ENCODE results near the gene STK24.

Gene STK24

DNA sequence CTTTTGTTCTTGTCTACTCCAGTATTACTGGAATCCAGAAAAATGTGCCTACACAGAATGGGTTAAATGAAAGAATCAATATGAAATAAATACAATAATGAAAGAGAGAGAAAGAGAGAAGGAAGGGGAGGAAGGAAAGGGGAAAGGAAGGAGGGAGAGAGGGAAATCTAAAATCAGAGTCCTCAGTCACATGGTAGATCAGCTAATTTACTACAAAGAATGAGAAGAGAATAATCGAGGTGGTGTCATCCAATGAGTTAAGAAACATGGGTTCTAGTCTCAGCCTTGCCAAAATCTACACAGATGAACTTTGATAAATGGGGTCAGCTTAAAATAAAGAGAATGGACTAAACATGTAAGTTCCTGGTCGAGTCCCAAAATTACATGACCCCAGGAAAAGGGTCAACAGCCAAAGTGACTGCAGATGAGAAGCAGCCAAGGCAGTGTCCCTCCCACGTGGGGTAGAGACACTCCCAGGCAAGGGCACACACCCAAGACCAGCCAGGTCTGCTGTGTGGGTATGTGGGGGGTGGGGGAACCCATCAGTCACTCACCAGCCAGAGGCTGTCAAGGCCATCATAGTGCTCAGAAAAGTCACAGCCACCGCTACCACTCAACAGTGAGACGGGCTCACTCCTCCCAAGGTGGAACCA lies 103.6 kb downstream of the STK24 start:
- DNase-seq (ENCODE audit: low read depth) = no peak

DNA sequence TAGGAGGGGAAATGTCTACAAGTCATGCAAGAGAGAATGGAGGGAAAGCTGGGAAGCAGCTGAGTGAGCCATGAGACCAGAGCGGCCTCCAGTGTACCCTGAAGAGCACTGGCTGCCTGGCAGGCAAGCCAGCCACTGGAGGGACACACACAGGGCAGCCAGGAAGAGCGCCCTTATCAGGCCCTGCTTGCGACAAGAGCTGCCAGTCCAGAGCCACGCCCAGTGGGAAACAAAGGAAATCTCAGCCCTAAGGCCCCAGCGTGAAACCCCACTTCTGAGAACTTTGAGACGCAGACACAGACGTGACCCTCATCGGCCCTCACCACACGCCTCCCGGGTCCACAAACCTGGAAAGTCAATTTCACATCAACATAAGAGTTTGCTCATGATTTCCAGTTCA lies 105.0 kb downstream of the STK24 start:
- no peak for DNase-seq (ENCODE audit: low read depth)

DNA sequence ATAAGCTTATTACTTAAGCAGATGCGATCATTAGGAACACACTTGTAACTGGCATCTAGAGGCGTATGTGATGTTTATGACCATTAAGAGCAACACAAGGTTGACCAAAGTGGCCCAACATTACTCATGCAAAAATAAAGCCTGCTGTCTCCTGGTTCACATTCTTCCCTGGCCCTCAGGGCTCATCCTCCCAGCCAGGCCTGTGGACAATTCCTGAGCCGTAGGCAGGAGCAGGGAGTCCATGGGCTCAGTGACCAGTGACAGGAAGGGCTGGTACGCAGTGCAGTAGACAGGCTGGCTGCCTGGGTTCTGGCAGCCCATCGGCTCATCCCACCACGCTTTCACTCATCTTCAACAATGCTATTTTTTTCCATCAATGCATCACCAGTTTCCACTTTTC lies 106.0 kb downstream of the STK24 start:
- DNase-seq (ENCODE audit: low read depth) = no peak

DNA sequence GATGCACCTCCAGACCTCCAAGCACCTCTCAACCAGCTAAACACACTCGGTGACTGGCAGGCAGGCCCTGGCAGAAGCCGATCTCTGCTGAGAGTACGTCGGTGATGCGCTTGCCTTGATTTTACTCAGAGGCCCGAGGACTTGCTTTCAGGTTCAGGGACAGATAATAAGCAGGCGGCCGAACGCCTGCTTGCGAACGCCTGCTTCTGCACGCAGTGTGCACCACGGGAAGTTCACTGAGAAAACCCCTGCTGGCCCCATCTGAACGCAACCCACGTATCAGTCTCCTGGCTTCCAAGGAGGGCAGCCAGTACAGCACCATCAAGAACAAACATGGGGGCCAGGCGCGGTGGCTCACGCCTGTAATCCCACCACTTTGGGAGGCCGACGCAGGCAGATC lies 108.0 kb downstream of the STK24 start:
- no peak for DNase-seq (ENCODE audit: low read depth)

DNA sequence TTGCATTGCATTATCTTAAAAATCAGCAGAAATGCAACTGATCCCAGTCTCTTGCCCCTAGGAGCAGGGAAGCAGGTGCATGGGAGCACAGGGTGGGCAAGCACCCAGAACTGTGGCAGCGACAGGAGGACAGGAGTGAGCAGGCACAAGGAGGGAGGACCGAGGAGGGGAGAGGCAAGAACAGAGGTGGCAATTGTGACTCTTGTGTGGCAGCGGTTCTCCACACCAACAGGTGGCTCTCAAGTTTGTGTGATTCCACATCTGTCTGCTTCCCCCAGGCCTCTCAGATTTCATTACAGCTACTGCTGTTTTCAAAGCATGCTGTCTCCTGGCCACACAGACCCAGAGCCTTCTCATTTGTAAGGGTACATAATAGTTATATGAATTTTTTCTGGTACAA lies 108.5 kb downstream of the STK24 start:
- DNase-seq (ENCODE audit: low read depth) = no peak

DNA sequence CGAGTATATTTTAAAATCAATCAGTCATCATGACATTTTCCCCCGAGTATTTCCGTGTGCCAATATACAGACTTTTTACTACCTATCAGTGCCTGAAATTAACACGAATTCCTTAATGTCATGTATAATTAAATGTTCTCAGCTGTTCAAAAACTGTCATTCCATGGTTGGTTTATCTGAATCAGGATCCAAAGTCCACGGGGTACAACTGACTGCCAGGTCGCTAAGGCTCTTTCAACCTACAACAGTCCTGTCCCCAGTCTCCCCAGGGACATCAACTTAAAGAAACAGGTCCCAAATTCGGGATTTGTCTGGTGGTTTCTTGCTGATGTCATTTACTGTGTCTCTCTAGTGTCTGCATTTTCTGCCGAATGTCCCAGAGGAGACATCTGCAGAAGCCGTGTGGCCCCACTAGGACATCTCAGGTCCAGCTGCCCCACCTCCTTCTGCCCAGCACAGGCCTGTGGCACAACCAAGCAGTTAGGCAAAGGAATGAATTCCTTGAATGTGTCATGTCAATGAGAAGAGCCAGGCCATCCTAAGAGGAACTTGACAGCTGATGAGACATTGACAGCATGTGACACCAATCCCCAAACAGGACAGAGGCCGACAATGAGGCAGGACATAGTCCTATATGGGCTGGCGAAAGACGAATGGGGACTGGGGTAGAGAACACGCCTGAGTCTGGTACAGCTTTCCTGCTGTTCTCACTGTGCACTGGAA lies 109.5 kb downstream of the STK24 start:
- DNase-seq (ENCODE audit: low read depth) = no peak

DNA sequence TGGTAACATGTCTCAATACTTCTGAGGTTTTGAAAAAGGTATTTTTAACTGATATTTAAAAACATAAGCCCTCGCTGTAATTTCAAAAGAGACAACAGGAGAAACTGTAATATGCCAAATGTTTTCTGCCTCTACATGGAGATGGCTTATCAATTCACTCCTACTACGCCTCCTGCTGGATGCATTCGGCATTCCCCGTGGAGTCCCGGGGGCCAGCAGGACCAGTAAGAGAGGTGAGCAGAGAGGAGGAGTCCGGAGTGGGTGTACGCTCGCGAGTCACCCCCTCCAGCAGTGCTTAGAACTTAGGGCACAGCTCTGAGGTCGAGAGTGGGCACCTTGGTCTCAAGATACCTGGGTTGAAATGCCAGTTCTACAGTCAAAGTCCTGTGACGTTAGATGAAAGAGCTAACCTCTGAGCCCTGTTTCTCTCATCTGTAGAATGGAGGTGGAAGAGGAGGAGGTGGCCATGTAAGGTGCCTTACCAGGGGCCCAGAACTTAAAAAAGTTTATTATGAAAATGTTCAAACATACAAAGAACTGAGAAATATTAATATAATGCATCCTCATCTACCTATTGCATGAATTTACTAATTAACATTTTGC lies 110.2 kb downstream of the STK24 start:
- DNase-seq (ENCODE audit: low read depth) = peak; percentile 56

DNA sequence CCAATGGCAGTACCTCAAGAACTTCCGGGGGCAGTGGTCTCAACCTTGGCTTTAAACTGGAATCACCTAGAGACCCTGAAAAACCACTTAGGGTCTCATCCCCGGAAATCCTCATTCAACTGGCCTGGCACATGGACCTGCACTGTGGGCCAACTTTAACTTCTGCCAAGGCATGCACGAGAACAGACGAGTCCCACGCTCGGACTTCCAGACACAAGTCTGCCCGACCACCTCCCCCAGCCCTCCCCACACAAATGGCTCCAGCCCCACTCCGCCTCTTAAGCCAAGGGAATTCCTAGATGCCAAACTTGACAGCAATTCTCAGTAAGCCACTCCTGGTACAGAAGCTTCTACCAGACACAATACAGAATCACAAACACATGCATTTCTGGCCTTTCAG lies 114.0 kb downstream of the STK24 start:
- DNase-seq (ENCODE audit: low read depth) = no peak

DNA sequence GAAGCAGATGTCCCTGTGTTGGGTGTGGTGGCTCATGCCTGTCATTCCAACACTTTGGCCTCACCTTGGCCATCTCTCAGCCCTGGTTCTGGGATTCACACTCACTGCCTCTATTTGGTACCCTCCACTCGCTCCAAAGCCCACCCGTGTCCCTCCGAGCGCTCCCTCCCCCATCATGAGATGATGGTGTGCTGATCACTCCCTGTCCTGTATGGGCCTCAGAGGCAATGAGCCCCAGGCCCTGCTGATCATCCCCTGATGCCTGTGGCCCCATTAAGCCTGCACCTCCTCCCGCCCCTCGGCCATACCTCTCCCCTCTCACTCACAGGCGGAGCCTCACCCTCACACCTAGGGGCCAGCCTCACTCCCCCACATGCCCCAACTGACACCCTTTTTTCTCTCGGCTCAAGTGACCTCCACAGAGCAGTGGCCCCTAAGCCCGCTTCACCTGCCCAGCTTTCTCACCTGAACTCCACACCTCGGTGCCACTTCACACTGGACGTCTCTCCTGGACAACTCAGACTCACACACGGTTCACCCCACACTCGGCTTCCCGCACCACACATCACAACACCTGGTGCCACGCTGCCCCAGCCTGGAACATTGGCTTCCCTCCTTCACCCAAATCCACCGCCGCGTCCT lies 114.5 kb downstream of the STK24 start:
- DNase-seq (ENCODE audit: low read depth) = no peak

DNA sequence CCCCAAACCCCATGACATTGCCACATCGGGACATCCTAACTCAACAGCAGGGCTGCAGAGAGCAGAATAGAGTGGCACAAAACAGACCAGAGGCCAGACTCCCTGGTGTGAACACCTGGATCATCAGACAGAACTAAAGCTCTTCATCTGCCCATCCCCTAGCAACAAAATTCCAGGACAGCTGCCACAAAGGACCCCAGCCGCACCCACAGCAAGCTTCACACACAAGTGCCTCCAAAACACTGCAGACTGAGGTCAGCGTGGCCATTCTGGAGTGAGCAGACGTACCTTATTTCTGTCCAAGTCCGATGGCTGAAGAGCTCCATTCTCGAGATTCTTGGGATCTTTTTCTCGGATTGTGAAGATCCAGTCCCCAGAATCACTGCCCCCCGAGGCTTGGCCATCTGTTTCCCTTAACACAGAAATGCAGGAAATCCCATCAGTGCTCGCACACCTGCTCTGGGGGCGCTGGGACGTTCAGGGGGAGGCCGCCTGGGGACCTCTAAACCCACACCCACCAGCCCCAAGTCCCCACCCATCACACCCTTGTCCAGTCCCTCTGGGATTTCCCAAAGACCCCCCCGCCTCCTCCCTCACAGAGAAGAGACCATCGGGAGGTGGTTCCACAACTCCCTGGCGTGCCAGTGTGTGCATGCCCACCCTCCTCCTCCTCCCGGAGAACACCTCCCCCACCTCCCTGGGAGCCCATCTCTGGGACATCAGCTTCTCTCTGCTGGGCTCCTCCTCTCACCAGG lies 115.2 kb downstream of the STK24 start:
- DNase-seq (ENCODE audit: low read depth) = no peak

DNA sequence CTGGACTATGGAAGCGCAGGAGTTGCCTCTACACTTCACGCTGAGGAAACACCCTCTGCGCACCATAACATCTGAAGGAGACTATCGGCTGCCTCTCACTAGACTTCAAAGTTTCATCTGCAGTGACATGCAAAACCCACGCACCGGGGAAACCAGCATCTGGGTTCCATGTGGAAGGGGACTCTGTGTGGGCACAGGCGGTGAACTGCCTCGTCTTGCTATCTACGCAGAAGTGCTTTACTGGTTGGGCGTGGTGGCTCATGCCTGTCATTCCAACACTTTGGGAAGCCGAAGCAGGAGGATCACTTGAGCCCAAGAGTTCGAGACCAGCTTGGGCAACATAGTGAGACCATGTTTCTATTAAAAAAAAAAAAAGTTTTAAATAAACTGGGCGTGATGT lies 116.4 kb downstream of the STK24 start:
- no peak for DNase-seq (ENCODE audit: low read depth)

DNA sequence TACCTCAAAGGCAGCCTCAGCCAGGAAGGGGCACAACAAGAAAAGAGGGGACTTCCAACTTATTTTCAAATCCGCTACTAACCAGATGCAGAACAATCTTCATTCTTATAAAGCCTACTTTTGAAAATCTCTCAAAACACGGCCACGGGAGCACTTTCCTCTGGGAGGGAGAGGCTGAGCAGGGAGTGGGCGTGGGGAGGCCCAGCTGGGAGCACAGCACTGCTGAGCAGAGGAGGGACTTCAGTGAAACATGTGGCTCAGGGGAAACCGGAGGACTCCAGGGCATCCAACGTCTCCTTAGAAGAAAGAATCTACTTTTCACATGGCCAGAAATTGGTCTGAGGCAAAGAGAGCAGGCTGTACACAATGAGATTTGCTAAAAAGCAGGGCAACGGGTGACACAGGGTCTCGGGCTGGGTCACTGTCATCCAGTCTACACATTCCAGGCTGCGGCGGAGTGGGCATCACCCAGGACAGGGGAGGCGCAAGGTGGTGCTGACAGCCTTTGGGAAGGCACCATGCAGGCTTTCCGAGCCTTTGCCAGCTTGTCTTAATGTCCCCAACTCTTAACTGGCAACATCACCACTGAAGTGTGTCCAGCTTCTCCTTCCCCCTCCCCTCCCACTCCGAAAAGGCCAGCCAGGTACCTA lies 117.1 kb downstream of the STK24 start:
- no peak for DNase-seq (ENCODE audit: low read depth)

DNA sequence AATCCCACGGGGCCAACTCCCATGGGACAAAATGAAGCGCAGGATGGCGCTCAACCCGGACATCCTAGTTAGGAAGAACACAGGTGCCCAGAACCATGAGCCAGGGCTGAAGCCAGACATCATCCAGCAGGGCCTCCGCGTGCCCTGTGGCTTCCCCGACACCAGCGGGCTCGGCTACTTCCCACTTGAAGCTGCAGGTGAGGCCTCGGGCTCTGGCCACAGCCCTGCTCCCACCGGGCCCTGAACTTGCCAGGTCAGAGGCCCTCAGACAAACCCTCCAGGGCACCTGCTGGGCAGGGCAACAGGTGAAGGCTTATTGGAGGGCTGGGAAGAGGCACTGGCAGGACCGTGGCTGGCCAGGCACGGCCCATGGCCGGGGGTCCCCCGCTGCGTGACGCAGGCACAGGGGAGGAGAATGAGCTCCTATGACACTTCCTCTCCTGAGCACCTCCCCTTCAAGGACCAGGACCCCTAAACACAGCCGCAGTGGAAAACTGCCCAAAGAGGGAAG lies 117.7 kb downstream of the STK24 start:
- DNase-seq (ENCODE audit: low read depth) = no peak

DNA sequence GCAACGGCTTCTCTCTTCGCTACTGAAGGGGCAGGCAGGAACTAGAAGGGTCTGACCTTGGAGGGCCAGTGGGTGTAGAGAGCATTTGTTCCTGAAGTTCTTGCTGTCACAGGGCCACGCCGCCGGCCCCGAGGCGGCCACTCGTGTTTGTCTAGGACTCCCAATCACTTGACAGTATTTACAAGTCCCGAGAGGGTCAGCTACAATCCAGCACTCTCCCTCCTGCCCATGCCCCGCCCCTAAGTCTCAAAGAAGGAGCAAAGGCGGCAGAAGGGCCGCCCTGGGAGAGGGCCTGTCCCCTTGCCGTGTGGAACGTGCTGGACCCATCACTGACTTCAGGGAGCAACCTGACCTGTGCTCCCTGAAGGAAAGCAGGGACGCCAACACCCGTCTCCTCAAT lies 118.5 kb downstream of the STK24 start:
- no peak for DNase-seq (ENCODE audit: low read depth)

DNA sequence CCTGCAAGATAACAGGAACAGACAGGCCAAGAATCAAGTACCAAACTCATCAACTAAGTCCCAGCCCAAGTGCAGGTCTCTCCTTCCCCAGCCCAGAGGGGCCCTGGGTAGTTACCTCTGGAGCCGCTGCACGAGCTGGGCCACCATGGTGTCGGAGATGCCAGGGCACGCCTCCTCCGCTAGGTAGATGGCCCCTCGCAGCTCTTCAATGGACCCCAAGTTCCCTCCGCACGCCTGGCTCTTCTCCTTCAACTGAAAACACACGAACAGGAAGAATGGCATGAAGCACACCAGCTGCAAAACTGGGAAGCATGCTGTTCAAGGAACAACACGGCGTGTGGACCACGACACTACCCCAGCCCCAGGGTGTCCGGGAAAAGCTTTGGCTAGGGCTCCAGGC lies 119.9 kb downstream of the STK24 start:
- DNase-seq (ENCODE audit: low read depth) = no peak

DNA sequence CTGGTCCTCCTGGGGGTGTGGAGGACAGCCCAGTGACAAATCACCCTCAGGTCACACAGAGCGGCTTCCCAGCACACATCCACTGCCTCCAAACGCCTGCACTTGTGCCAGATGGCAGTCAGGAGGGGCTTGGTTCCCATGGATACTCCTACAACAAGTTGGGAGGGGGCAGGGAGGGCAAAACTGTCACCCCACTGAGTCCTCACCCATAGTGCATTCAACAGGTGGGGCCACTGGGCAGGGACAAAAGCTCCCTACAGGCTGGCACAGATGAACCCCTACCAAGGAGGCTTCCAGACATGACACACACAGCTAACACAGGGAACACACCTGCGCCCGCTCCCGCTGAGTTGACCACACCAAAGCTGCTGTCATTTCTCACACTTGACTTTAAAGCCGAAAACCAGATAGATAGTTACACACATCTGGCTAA lies 120.5 kb downstream of the STK24 start:
- DNase-seq (ENCODE audit: low read depth) = no peak

DNA sequence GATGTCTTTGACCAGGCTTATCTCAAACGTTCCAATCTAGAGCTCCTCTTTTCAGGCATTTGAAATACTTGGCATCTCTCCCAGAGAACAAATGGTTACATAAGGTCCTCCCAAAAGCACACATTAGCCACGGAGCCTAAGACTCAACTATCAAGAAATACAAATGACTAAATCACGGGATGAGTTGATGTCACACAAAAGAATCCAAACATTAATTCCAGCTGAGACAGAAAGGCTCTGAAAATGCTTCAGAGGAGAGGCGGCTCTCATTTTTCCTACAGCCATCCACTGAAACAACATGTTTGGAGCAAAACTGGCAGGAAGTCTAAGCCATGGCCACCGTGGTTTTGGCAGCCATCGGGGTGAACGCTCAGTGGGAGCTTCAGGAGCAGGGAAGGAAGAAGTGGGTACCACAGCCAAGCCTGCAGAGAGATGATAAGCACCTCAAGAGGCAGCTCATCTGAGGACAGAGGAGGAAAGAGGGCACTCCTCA lies 122.5 kb downstream of the STK24 start:
- DNase-seq (ENCODE audit: low read depth) = peak; percentile 84

DNA sequence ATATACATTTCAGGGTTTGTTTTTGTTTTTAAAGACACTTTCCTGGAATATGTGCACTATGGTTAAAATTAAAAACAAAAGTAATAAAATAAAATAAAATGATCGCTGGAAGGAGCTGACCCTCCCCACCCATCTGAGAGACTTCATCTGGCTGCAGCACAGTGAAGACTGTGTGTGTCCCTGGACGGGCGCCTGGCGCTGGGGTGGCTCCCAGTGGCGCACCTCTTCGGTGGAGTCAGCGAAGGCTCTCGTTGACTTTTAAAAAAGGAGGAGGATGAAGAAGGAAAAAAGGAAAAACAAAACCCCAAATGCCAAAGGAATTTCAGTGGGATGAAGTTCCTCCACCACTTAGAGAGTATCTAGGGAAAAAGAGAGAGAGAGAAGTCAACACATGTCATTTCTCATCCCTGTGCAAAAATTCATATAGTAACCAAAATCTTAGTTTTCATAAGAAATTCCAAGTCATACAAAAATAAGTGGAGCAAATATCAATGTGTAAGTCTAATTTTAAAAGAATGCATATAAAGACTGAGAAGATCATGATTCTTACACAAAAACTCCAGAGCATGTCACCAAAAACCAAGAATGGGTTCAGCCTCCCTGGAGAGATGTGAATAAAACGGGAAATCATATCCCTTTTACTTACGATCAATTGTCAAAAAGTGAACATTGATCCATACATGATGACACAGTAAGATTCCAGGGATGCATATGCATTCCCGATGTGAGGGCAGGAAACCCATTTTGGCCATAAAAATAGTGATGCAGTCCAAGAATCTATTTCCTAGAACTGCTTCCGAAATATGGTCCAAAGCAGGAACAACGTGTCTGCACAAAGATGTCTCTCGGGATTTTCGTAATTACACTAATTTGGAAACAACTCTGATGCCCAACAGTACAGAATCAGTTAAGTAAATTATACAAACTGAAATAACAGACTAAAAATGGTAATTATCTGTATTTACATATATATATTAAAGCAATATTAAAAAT lies 123.8 kb downstream of the STK24 start:
- no peak for DNase-seq (ENCODE audit: low read depth)

DNA sequence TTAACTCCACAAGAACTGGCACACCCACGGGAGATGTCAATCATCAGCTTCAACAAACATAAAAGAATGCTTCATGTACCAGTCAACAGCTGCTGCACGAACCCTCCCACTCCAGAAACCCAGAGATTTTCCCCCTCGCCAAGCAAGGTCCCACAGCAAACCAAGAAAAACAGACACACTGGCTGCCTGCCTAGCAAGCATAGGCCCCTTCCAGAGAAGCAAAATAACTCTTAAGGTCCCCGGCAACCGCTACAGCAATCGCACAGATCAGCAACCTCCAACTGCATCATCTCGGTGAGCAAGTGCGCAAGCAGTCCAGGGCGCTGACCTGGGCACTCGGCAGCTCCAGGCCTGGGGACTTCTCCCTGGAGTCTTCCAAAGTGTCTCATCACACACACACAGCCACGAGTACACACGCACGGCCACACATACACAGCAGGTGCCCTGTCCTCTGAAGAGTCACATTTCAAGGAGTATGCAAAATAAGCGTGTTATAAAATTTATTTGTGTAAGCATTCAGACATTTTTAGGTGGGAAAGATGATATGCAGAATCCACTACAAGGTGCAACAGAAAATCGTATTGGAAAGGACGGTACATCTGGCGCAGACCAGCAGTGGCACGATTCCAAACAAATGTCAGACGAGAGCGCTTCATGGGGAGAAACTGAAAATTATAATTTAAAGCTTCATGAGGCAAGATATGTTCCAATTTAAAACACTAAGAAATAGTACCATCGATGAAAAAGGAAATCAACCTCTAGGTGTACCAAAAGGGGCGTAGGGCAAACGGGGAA lies 125.0 kb downstream of the STK24 start:
- DNase-seq (ENCODE audit: low read depth) = peak; percentile 35

All from iris pigment epithelial cell (primary cell).